ENCODE results near the gene DCTN1.

The DCTN1 gene

GRCh38 chr2:74357627-74358026 lies 22.5 kb downstream of the DCTN1 start:
- H3K9me3 ChIP-seq (ENCODE audit: insufficient read depth, low read depth, low read length), result no peaks in the 10 kb centered on the region
- no peaks in the 10 kb centered on the region for H3K79me2 ChIP-seq (ENCODE audit: insufficient read depth, low read length)
- H4K20me1 ChIP-seq (ENCODE audit: insufficient read depth, low read length, poor library complexity, severe bottlenecking), result no peaks in the 10 kb centered on the region
- H3K36me3 ChIP-seq (ENCODE audit: insufficient read depth, low read length), result peaks cover 49% of the 10 kb centered on the region; the same call in 1 of the 2 replicates
- no peaks in the 10 kb centered on the region for H3K4me1 ChIP-seq (ENCODE audit: insufficient read depth, low read length, poor library complexity, severe bottlenecking)
- H3F3A ChIP-seq (ENCODE audit: low read depth), result no peaks in the 10 kb centered on the region
- no peaks in the 10 kb centered on the region for H3K9me2 ChIP-seq (replicated peaks; ENCODE audit: low read depth, low read length)
- no peak overlapping the region for H3K4me2 ChIP-seq (ENCODE audit: low read depth, low read length, poor library complexity, severe bottlenecking)
- TF ChIP-seq CTCF (conservative IDR thresholded peaks at IDR 0.05; ENCODE audit: low read length) (no peak), EZH2phosphoT487 (IDR thresholded peaks at IDR 0.05; ENCODE audit: borderline replicate concordance) (no peak)
- H2AFZ ChIP-seq (ENCODE audit: low read length), result no peak overlapping the region
- no peak overlapping the region for H3K4me3 ChIP-seq (ENCODE audit: low read length, poor library complexity, severe bottlenecking)
- no peaks in the 10 kb centered on the region for H3K27me3 ChIP-seq (ENCODE audit: insufficient read depth, low read length, poor library complexity, severe bottlenecking)
- H3K9ac ChIP-seq (ENCODE audit: low read depth, low read length, poor library complexity, severe bottlenecking), result no peak overlapping the region

GRCh38 chr2:74349889-74350288 lies 30.2 kb downstream of the DCTN1 start:
- H4K20me1 ChIP-seq (ENCODE audit: insufficient read depth, low read length, poor library complexity, severe bottlenecking), result no peaks in the 10 kb centered on the region
- H3K4me1 ChIP-seq (ENCODE audit: insufficient read depth, low read length, poor library complexity, severe bottlenecking), result no peaks in the 10 kb centered on the region
- no peaks in the 10 kb centered on the region for H3K36me3 ChIP-seq (ENCODE audit: insufficient read depth, low read length)
- H2AFZ ChIP-seq (ENCODE audit: low read length), result no peak overlapping the region
- no peaks in the 10 kb centered on the region for H3K79me2 ChIP-seq (ENCODE audit: insufficient read depth, low read length)
- H3F3A ChIP-seq (ENCODE audit: low read depth), result no peaks in the 10 kb centered on the region
- H3K9me3 ChIP-seq (ENCODE audit: insufficient read depth, low read depth, low read length), result no peaks in the 10 kb centered on the region
- no peak for TF ChIP-seq EZH2phosphoT487 (IDR thresholded peaks at IDR 0.05; ENCODE audit: borderline replicate concordance)
- TF ChIP-seq CTCF (conservative IDR thresholded peaks at IDR 0.05; ENCODE audit: low read length), result no peak
- H3K4me3 ChIP-seq (ENCODE audit: low read length, poor library complexity, severe bottlenecking), result no peak overlapping the region
- no peak overlapping the region for H3K9ac ChIP-seq (ENCODE audit: low read depth, low read length, poor library complexity, severe bottlenecking)
- no peaks in the 10 kb centered on the region for H3K9me2 ChIP-seq (replicated peaks; ENCODE audit: low read depth, low read length)
- H3K27me3 ChIP-seq (ENCODE audit: insufficient read depth, low read length, poor library complexity, severe bottlenecking), result no peaks in the 10 kb centered on the region
- H3K4me2 ChIP-seq (ENCODE audit: low read depth, low read length, poor library complexity, severe bottlenecking), result no peak overlapping the region

- TF ChIP-seq CTCF (conservative IDR thresholded peaks at IDR 0.05; ENCODE audit: low read length), result no peak
- TF ChIP-seq EZH2phosphoT487 (IDR thresholded peaks at IDR 0.05; ENCODE audit: borderline replicate concordance), result no peak
- no peaks in the 10 kb centered on the region for H3F3A ChIP-seq (ENCODE audit: low read depth)
- H3K9me3 ChIP-seq (ENCODE audit: insufficient read depth, low read depth, low read length), result no peaks in the 10 kb centered on the region
- H3K79me2 ChIP-seq (ENCODE audit: insufficient read depth, low read length), result no peaks in the 10 kb centered on the region
- H3K27me3 ChIP-seq (ENCODE audit: insufficient read depth, low read length, poor library complexity, severe bottlenecking), result no peaks in the 10 kb centered on the region
- H3K9me2 ChIP-seq (replicated peaks; ENCODE audit: low read depth, low read length), result no peaks in the 10 kb centered on the region
- H3K4me3 ChIP-seq (ENCODE audit: low read length, poor library complexity, severe bottlenecking), result no peak overlapping the region
- no peak overlapping the region for H2AFZ ChIP-seq (ENCODE audit: low read length)
- no peaks in the 10 kb centered on the region for H3K36me3 ChIP-seq (ENCODE audit: insufficient read depth, low read length)
- no peak overlapping the region for H3K9ac ChIP-seq (ENCODE audit: low read depth, low read length, poor library complexity, severe bottlenecking)
- H4K20me1 ChIP-seq (ENCODE audit: insufficient read depth, low read length, poor library complexity, severe bottlenecking), result no peaks in the 10 kb centered on the region
- no peak overlapping the region for H3K4me2 ChIP-seq (ENCODE audit: low read depth, low read length, poor library complexity, severe bottlenecking)
- no peaks in the 10 kb centered on the region for H3K4me1 ChIP-seq (ENCODE audit: insufficient read depth, low read length, poor library complexity, severe bottlenecking)
These were observed 32.4 kb downstream of the DCTN1 start for GRCh38 chr2:74347742-74348141.

Measured in Loucy (cell line).